ENCODE data around the gene ADAMTSL3. TPM values are rescaled to one million over a fixed set of nuclear protein-coding genes. Genes with fewer than 3 reads are reported as not detected.

ADAMTSL3 gene
- total and polyA plus RNA-seq, 2 of the 4 experiments (the other 2 are of a cell fraction): under 0.01 to 0.02 TPM

DNA sequence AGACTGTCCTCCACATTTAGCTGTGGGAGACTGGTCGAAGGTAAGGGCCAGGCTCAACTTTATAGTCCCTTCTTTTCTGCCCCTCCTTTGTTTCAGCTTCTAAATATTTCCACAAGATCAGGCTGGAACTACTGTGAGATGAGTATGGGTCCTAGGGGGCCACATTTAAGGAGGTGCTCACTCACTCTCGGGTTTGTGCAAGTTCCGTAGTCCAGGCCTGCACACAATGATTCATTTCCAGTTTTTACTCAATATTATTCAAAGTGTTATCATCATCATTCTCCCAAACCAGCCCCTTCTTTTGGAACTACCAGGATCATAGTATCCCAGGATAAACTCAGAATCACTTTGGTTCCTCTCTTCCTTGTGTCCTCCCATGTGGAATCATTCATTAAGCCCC is 289.1 kb downstream of the ADAMTSL3 start:
- no peaks in the 10 kb centered on the region for H4K20me1 ChIP-seq (ENCODE audit: insufficient read depth, low read length)
- dilution Hi-C loops (cut with HindIII; ENCODE audit: low sequenced_read_pairs, unreplicated experiment) (no loop called here), intact Hi-C loops (cut with micrococcal nuclease) (no loop called here), in situ Hi-C loops (cut with MboI; ENCODE audit: low sequenced_read_pairs) (no loop called here)
- no peak overlapping the region for H3K4ac ChIP-seq (ENCODE audit: low read depth, low read length)
- H2AFZ ChIP-seq (replicated peaks; ENCODE audit: low read length, poor library complexity): no peak overlapping the region
- DNase-seq: no peak
- H3K23ac ChIP-seq (ENCODE audit: low read depth, low read length): no peak overlapping the region
- H3K36me3 ChIP-seq (ENCODE audit: control insufficient read depth, insufficient read depth, low read length): no peaks in the 10 kb centered on the region
- TF ChIP-seq RAD21 (IDR thresholded peaks at IDR 0.05; ENCODE audit: low read length): no peak
- no peak overlapping the region for H2BK15ac ChIP-seq (ENCODE audit: low read depth, low read length)
- no peak overlapping the region for H2BK120ac ChIP-seq (ENCODE audit: low read depth, low read length)
- ChIA-PET CTCF (no interaction called here), POLR2A (ENCODE audit: unreplicated experiment) (no interaction called here)
- H2BK20ac ChIP-seq (ENCODE audit: low read depth, low read length): no peak overlapping the region
- H2AK5ac ChIP-seq (ENCODE audit: low read depth, low read length): no peak overlapping the region; the same call in 1 of the 2 replicates
- H3K9me1 ChIP-seq (ENCODE audit: insufficient read depth, low read length): no peaks in the 10 kb centered on the region
- no peak overlapping the region for H3K56ac ChIP-seq (ENCODE audit: extremely low read depth, insufficient read depth, low read length)
- H3K14ac ChIP-seq (replicated peaks; ENCODE audit: low read depth, low read length): no peak overlapping the region
- ATAC-seq (ENCODE audit: low read depth): no peak
- no peaks in the 10 kb centered on the region for H3K79me1 ChIP-seq (ENCODE audit: low read depth in 1 of 2, low read length in 2 of 2)
- H2BK5ac ChIP-seq (ENCODE audit: low read depth, low read length, poor library complexity, severe bottlenecking): no peak overlapping the region
- H3K27ac ChIP-seq (ENCODE audit: insufficient read depth, low read length): no peak overlapping the region
- H2AK9ac ChIP-seq (replicated peaks; ENCODE audit: low read depth, low read length, poor library complexity): no peak overlapping the region
- H4K91ac ChIP-seq (ENCODE audit: insufficient read depth, low read depth, low read length): no peak overlapping the region
- 67% methylated on average over 1 of the region's 3 CpGs; no CpG with 5 or more reads in 1 of the 2 experiments for WGBS, 2 experiments (ENCODE audit: extremely low coverage in 2 of 2, insufficient read length in 1 of 2)
- H4K5ac ChIP-seq (ENCODE audit: low read depth, low read length): no peak overlapping the region
- H3K18ac ChIP-seq (ENCODE audit: low read depth, low read length): no peak overlapping the region
- H4K8ac ChIP-seq (ENCODE audit: low read depth in 2 of 2, low read length in 2 of 2): no peak overlapping the region
- peaks cover 2% of the 10 kb centered on the region; the same call in 1 of the 2 replicates for H3K4me1 ChIP-seq (ENCODE audit: control insufficient read depth, insufficient read depth, low read length)
- peaks cover 2% of the 10 kb centered on the region; the same call in 1 of the 2 replicates for H3K9me3 ChIP-seq (ENCODE audit: control insufficient read depth, insufficient read depth, low read length)
- H3K27me3 ChIP-seq (ENCODE audit: control insufficient read depth, insufficient read depth, low read length): no peaks in the 10 kb centered on the region
- no peak overlapping the region for H3K4me2 ChIP-seq (ENCODE audit: low read depth, low read length)
- no peak overlapping the region for H3K9ac ChIP-seq (ENCODE audit: low read depth, low read length)
- BruUV-seq (replicated peaks): no TSS peak
- no peak overlapping the region for H3K4me3 ChIP-seq (ENCODE audit: insufficient read depth, low read depth, low read length)
